Brain microvascular endothelial cell (primary cell): ENCODE results near the gene ZSWIM3.

ENCODE experiments used
- DNase-seq: peaks from one replicate; pipeline ENCODE4 v3.0.0-alpha.2; 2020
- H3K27ac ChIP-seq: fragments of 250-450 bp; sonication (Bioruptor Pico); 2 replicates; pipeline ENCODE4 v1.5.1; 2020; ENCODE audit warnings: mild to moderate bottlenecking, moderate library complexity
- H3K27me3 ChIP-seq: fragments of 250-450 bp; sonication (Bioruptor Pico); replicated peaks from 2 replicates; pipeline ENCODE4 v1.5.1; 2020; ENCODE audit warnings: mild to moderate bottlenecking
- H3K36me3 ChIP-seq: fragments of 250-450 bp; sonication (Bioruptor Pico); replicated peaks from 2 replicates; pipeline ENCODE4 v1.5.1; 2020; ENCODE audit warnings: mild to moderate bottlenecking
- H3K4me3 ChIP-seq: 2 replicates; pipeline ENCODE4 v1.5.1; 2011; ENCODE audit warnings: low read depth, mild to moderate bottlenecking, control low read depth, low read length, moderate library complexity
- in situ Hi-C: cut with HindIII; loops from 2 replicates; pipeline ENCODE4 v1.10.0; 2017; ENCODE audit warnings: low sequenced_read_pairs, low pct_ligation_motif_present
- TF ChIP-seq, protein P1 (sequence below): IDR thresholded peaks from 2 replicates; pipeline ENCODE4 v1.5.1; 2011; ENCODE audit warnings: low read depth, mild to moderate bottlenecking, moderate library complexity, low read length, control low read depth, inconsistent platforms; ENCODE audit errors: missing control alignments

ZSWIM3 gene

DNA sequence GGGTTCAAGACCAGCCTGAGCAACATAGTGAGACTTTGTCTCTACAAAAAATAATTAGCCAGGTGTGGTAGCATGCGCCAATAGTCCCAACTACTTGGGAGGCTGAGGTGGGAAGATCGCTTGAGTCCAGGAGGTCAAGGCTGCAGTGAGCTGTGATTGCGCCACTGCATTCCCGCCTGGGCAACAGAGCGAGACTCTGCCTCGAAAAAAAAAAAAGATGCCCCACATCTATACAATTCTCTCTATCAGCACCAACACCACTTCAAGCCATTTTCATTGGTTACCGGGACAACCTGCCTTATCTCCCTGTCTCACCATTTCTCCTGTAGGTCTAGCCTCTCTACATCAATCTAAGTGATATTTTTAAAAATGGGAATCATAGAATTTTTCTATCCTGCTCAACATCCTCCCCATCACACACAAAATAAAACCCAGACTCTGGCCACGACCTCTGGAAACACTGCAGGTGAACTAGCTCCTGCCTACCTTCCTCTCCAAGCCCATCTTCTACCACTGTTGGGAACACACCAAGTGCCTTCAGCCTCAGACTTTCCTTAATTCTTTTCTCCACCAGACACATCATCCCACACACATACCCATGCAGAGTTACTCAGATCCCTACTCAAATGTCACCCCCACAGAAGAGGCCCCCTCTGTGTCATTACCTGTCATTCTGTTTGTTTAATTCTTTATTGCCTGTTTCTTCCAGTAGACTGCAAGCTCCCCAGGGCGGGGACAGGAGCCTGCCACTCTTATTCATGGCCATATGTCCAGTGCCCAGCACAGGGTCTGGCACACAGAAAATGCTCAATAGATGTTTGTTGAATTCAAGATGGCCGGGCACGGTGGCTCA lies 64.1 kb downstream of the ZSWIM3 start:
- in situ Hi-C loops = no loop called here
- Histone ChIP-seq H3K36me3 (no peaks in the 10 kb centered on the region), H3K4me3 (no peak overlapping the region), H3K27ac (no peak overlapping the region), H3K27me3 (no peaks in the 10 kb centered on the region)
- TF ChIP-seq, protein P1, sequence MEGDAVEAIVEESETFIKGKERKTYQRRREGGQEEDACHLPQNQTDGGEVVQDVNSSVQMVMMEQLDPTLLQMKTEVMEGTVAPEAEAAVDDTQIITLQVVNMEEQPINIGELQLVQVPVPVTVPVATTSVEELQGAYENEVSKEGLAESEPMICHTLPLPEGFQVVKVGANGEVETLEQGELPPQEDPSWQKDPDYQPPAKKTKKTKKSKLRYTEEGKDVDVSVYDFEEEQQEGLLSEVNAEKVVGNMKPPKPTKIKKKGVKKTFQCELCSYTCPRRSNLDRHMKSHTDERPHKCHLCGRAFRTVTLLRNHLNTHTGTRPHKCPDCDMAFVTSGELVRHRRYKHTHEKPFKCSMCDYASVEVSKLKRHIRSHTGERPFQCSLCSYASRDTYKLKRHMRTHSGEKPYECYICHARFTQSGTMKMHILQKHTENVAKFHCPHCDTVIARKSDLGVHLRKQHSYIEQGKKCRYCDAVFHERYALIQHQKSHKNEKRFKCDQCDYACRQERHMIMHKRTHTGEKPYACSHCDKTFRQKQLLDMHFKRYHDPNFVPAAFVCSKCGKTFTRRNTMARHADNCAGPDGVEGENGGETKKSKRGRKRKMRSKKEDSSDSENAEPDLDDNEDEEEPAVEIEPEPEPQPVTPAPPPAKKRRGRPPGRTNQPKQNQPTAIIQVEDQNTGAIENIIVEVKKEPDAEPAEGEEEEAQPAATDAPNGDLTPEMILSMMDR = no peak
- no peak for DNase-seq

DNA sequence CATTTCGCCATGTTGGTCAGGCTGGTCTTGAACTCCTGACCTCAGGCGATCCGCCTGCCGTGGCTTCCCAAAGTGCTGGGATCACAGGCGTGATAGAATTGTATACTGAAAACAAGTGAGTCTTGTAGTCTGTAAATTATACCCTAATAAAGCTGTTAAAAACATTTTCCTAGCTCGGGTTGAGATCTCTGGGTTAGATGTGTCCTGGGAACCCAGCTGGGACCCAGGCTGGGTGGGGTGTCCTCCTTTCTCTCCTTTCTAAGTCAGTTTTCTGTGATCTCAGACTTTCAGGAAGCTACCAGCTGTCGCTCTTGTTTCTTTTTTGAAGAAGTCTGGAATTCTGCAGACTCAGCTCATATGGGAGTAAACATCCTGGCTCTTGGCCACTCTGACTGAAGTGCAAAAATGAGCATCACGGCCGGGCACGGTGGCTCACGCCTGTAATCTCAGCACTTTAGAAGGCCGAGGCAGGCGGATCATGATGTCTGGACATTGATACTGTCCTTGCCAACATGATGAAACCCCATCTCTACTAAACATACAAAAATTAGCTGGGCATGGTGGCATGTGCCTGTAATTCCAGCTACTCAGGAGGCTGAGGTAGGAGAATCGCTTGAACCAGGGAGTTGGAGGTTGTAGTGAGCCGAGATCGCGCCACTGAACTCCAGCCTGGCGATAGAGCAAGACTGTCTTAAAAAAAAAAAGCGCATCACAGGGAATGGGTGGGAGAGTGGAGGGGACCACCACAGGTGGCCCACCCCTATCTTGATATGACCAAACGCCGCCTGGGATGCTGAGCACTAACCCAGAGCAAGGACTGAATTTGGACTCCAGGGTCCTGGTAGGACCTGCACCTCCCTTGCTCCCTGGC lies 67.2 kb downstream of the ZSWIM3 start:
- peak; percentile 42 for DNase-seq
- TF ChIP-seq, protein P1 = no peak
- Histone ChIP-seq H3K36me3 (no peaks in the 10 kb centered on the region), H3K27me3 (no peaks in the 10 kb centered on the region), H3K4me3 (no peak overlapping the region), H3K27ac (no peak overlapping the region)
- in situ Hi-C loops = no loop called here

DNA sequence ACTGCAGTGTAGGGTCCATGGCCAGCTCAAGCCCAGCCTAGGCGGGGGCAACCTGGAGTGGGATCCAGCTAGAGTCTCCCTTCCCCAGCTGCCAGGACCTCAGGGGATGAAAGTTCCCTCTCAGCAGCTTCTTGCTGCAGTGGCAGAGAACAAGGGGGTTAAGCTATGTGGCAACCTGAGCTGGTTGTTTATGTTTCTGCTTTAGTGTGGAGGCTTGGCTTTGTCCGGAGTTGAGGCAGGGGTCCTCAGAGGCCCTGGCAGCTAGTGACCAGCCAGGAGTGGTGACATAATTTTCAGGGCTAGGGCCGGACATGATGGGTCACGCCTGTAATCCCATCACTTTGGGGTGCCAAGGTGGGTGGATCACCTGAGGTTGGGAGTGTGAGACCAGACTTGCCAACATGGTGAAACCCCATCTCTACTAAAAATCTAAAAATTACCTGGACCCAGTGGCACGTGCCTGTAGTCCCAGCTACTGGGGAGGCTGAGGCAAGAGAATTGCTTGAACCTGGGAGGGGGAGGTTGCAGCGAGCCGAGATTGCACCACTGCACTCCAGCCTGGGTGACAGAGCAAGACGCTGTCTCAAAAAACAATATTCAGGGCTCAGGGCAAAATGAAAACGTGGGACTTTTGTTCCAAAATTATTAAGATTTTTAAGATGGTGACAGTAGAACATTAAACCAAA lies 68.5 kb downstream of the ZSWIM3 start:
- Histone ChIP-seq H3K27me3 (no peaks in the 10 kb centered on the region), H3K4me3 (no peak overlapping the region), H3K27ac (no peak overlapping the region), H3K36me3 (no peaks in the 10 kb centered on the region)
- TF ChIP-seq, protein P1 = no peak
- DNase-seq = no peak
- in situ Hi-C loops = no loop called here

DNA sequence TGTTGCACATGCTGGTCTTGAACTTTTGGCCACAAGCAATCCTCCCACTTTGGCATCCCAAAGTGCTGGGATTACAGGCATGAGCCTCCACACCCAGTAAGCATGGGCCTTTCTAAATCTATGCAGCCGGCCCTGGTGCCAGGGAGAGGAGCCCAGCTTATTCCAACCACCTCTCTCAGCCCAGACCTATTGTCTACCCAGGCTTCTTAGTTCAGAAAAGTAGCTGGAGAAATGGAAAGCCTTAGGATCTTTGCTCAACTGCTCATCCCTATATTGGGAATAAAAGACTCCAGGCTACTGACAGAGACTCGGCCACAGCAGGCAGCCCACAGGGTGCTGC lies 69.3 kb downstream of the ZSWIM3 start:
- DNase-seq = no peak
- H3K36me3 ChIP-seq = no peaks in the 10 kb centered on the region
- no peaks in the 10 kb centered on the region for H3K27me3 ChIP-seq
- no peak overlapping the region for H3K27ac ChIP-seq
- in situ Hi-C loops = no loop called here
- TF ChIP-seq, protein P1 = no peak
- H3K4me3 ChIP-seq = no peak overlapping the region

DNA sequence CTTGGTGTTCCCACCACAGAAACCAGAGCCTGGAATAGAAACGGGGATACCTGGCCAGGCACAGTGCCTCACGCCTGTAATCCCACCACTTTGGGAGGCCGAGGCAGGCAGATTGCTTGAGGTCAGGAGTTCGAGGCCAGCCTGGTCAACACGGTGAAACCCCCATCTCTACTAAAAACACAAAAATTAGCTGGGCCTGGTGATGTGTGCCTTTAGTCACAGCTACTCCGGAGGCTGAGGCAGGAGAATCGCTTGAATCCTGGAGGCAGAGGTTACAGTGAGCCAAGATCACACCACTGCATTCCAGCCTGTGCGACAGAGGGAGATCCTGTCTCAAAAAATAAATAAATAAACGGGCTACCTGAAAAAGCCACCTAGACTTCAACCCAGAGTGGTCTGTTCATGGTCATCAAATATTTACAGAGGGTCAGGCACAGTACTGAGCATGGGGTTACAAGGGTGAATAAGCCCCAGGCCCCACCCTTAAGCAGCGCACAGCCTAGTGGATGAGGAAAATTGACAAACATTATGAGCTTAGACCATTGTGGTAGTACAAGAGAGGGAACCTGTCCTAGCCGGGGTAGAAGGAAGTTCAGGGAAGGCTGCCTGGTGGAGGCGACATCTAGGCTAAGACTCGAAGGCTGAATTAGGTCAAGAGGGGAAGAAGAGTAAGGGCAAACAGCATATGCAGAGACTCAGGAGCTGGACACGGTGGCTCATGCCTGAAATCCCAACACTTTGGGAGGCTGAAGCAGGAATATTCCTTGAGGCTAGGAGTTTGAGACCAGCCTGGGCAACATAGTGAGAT lies 69.9 kb downstream of the ZSWIM3 start:
- H3K36me3 ChIP-seq = no peaks in the 10 kb centered on the region
- H3K27me3 ChIP-seq = no peaks in the 10 kb centered on the region
- no peak for DNase-seq
- H3K4me3 ChIP-seq = no peak overlapping the region
- in situ Hi-C loops = no loop called here
- H3K27ac ChIP-seq = no peak overlapping the region
- TF ChIP-seq, protein P1 = no peak
